SH-SY5Y (cell line): ENCODE data around the gene CPPED1.
A peak's percentile ranks its signal among the peaks of the same experiment; 100 is the strongest.

ENCODE experiments used
- GATA2 ChIP-seq: IDR thresholded peaks from 2 replicates; pipeline ENCODE4 v1.6.1; 2011; ENCODE audit warnings: mild to moderate bottlenecking, low read depth, low read length
- GATA3 ChIP-seq: IDR thresholded peaks from 2 replicates; pipeline ENCODE4 v1.6.1; 2011; ENCODE audit warnings: low read depth, mild to moderate bottlenecking, low read length, moderate library complexity

GRCh38 chr16:12788758-12789157, 14.9 kb downstream of the CPPED1 start:
- peak; percentile 94 for TF ChIP-seq GATA2
- peak; percentile 78 for TF ChIP-seq GATA3
